GM12872 (cell line): Measurements from ENCODE around the gene CYP11A1.

Source experiments
- CTCF ChIP-seq: IDR thresholded peaks from 3 replicates; pipeline ENCODE4 v1.5.1; 2011; ENCODE audit warnings: low read depth, mild to moderate bottlenecking, low read length, moderate library complexity; ENCODE audit not compliant: insufficient read depth

The CYP11A1 gene

GRCh38 chr15:74411686-74412085, 44.2 kb upstream of the CYP11A1 start:
- no peak for TF ChIP-seq CTCF

DNA sequence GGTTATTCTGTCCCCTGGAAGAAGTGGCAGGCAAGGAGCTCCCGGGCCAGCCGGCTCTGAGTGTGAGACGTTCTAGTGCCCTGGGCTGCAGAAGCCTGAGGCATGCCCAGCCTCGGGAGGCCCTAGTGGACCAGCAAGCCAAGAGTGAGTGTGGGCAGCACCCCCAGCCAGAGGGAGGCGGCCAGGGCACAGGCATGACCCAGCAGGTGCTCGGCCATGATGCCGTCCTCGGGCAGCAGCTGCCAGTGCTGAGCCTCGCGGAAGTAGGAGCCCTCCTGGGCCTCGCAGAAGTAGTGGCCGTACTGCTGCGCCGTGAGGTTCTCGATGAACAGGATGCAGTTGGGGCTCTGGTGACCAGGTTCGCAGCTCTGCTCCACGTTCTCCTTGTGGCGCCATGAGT, 43.1 kb upstream of the CYP11A1 start:
- no peak for TF ChIP-seq CTCF

DNA sequence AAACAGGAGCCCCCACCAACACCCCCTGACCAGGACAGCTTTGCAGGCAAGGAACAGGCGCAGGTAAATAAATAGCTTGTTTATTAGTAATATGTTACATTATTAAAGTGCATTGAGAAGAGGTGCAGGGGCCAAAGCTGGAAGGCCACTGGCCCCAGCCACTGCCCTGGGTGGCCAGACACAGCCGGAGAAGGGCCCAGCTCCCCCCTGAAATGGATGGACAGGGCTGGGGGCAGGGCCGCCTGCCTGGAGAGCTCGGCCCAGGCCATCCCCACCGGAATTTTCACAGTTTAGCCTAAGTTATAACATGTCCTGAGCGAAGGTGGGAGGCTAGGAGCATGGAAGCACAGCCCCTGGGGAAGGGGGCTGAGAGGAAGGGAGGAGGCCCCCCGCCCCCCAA, 41.8 kb upstream of the CYP11A1 start:
- no peak for TF ChIP-seq CTCF

- no peak for TF ChIP-seq CTCF
Measured at GRCh38 chr15:74408815-74409214, 41.4 kb upstream of the CYP11A1 start.

DNA sequence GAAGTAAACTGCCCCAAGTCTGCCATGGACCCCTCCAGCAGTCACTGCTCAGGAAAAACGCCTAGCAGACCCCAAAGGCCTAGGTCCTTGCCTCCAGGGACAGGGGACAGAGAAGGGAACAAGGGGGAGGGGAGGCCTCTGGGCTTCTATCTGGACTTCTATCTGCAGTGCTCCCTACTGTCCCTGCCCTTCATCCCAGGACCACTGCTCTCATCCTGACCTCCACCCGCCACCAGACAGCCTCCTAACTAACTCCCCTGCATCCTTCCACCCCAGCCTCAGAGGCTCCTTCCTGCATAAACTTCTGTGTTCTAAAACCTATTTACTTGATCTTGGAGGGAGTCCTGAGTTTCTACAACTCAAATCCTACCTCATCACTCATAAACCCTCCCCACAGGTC, 40.9 kb upstream of the CYP11A1 start:
- TF ChIP-seq CTCF, result no peak

- TF ChIP-seq CTCF, result no peak
Measured at GRCh38 chr15:74406992-74407705, 39.7 kb upstream of the CYP11A1 start.

- no peak for TF ChIP-seq CTCF
Measured at GRCh38 chr15:74406517-74406916, 39.1 kb upstream of the CYP11A1 start.
